GM12878 (cell line): ENCODE results near the gene CYB5D1. TPM values are rescaled to one million over a fixed set of nuclear protein-coding genes. Genes with fewer than 3 reads are reported as not detected.
A peak's percentile ranks its signal among the peaks of the same experiment; 100 is the strongest.

ENCODE experiments used
- BCL3 ChIP-seq: IDR thresholded peaks from 2 replicates; pipeline ENCODE4 v1.6.1; 2011; ENCODE audit warnings: borderline replicate concordance, low read depth, mild to moderate bottlenecking, moderate library complexity, low read length; ENCODE audit not compliant: insufficient read depth, poor library complexity, severe bottlenecking
- E2F4 ChIP-seq: IDR thresholded peaks from 2 replicates; pipeline ENCODE4 v1.6.1; 2012; ENCODE audit warnings: low read depth, low read length, improper control_type of control experiment
- ESRRA ChIP-seq: IDR thresholded peaks from 2 replicates; pipeline ENCODE4 v1.6.1; 2012; ENCODE audit warnings: mild to moderate bottlenecking, low read length, improper control_type of control experiment
- GABPA ChIP-seq: IDR thresholded peaks from 2 replicates; pipeline ENCODE4 v1.6.1; 2014; ENCODE audit warnings: antibody characterized with exemption, low read depth, mild to moderate bottlenecking, inconsistent platforms
- HDAC6 ChIP-seq: fragments of 200-600 bp; sonication (generic); IDR thresholded peaks from one replicate; pipeline ENCODE4 v1.8.0; 2017; ENCODE audit warnings: antibody characterized with exemption; ENCODE audit not compliant: unreplicated experiment
- MYB ChIP-seq: fragments of 150-350 bp; IDR thresholded peaks from 2 replicates; pipeline ENCODE4 v1.6.1; 2014; ENCODE audit warnings: mild to moderate bottlenecking, low read depth, low read length, borderline replicate concordance
- NR2F1 ChIP-seq: fragments of 450-650 bp; conservative IDR thresholded peaks from 2 replicates; pipeline ENCODE4 v1.6.1; 2017; ENCODE audit warnings: mild to moderate bottlenecking
- RELB ChIP-seq: fragments of 450-650 bp; IDR thresholded peaks from 2 replicates; pipeline ENCODE4 v1.6.1; 2017; ENCODE audit warnings: low read depth, mild to moderate bottlenecking, moderate library complexity
- RUNX3 ChIP-seq: IDR thresholded peaks from 2 replicates; pipeline ENCODE4 v1.6.1; 2012; ENCODE audit warnings: low read length, inconsistent platforms
- SMC3 ChIP-seq: IDR thresholded peaks from 2 replicates; pipeline ENCODE4 v1.6.1; 2011; ENCODE audit warnings: low read length, improper control_type of control experiment, borderline replicate concordance
- SUPT20H ChIP-seq: IDR thresholded peaks from 2 replicates; pipeline ENCODE4 v1.6.1; 2011; ENCODE audit warnings: low read depth, mild to moderate bottlenecking, low read length, moderate library complexity, borderline replicate concordance; ENCODE audit not compliant: control insufficient read depth
- USF2 ChIP-seq: IDR thresholded peaks from 2 replicates; pipeline ENCODE4 v1.6.1; 2011; ENCODE audit warnings: low read depth, low read length, improper control_type of control experiment, borderline replicate concordance
- ZBTB11 ChIP-seq: fragments of 450-650 bp; formaldehyde crosslinking; IDR thresholded peaks from 2 replicates; pipeline ENCODE4 v1.5.0; 2022; ENCODE audit warnings: mild to moderate bottlenecking, missing genetic modification characterization
- ZBTB4 ChIP-seq: fragments of 450-650 bp; formaldehyde crosslinking; IDR thresholded peaks from 2 replicates; pipeline ENCODE4 v1.4.0; 2022; ENCODE audit warnings: mild to moderate bottlenecking, moderate library complexity
- ZNF217 ChIP-seq: fragments of 450-650 bp; IDR thresholded peaks from 2 replicates; pipeline ENCODE4 v1.6.1; 2017; ENCODE audit warnings: antibody characterized with exemption, mild to moderate bottlenecking
- polyA plus RNA-seq, 11 experiments: library from polyadenylated mRNA; depleted of rRNA in 4 of 11; unstranded in 6 of 11; stranded (reverse) in 5 of 11; fragments of >200 nt; fragmentation: Nextera tagmentation in 4 of 11; fragmentation: Illumina TruSeq in 1 of 11; extraction: Ambion mirVana in 4 of 11; extraction: Trizol in 1 of 11; gene quantifications; 1 replicate in 1 of 11; 2 replicates in 10 of 11; pipeline versions ENCODE4 v1.2.1 to v1.2.3, GENCODE V29; 2011 to 2016; ENCODE audit warnings: inconsistent platforms in 2 of 11, missing spikeins in 2 of 11, low read depth in 1 of 11
- total RNA-seq, 4 experiments: library from RNA; depleted of rRNA in 3 of 4; stranded (reverse); fragments of >200 nt in 3 of 4; fragmentation: Illumina TruSeq in 1 of 4; extraction: Trizol in 1 of 4; gene quantifications; 2 replicates each; pipeline versions ENCODE4 v1.2.1 to v1.2.3, GENCODE V29; 2013 to 2021

The CYB5D1 gene
- total and polyA plus RNA-seq, 10 of the 15 experiments (the other 5 are each of a cell fraction or from before 2014, with no cell fraction given): 1.6 to 8.7 (median 6.4) TPM

- TF ChIP-seq RUNX3 (no peak), HDAC6 (no peak), USF2 (no peak), E2F4 (no peak), RELB (no peak; the same call in 1 of the 2 replicates), ESRRA (no peak), SUPT20H (no peak), MYB (no peak), NR2F1 (no peak), SMC3 (peak; percentile 98), ZBTB11 (CRISPR knock-in tag) (no peak), BCL3 (no peak), ZBTB4 (CRISPR knock-in tag) (no peak), ZNF217 (no peak), GABPA (no peak)
Observed at GRCh38 chr17:7851438-7852261, 6.2 kb upstream of the CYB5D1 start (continued).
